Measurements from ENCODE around the gene CDKL2.

The CDKL2 gene

GRCh38 chr4:75639124-75639695 is 8.9 kb upstream of the CDKL2 start:
- no peak for DNase-seq (ENCODE audit: low spot score)

- no peak for DNase-seq (ENCODE audit: low spot score)
These were observed 7.5 kb upstream of the CDKL2 start for GRCh38 chr4:75637827-75638226.

- DNase-seq (ENCODE audit: low spot score) = no peak
These were observed 6.8 kb upstream of the CDKL2 start for GRCh38 chr4:75637176-75637575.

GRCh38 chr4:75634951-75635350 is 4.6 kb upstream of the CDKL2 start:
- DNase-seq (ENCODE audit: low spot score) = no peak

GRCh38 chr4:75634281-75634680 is 4.0 kb upstream of the CDKL2 start:
- no peak for DNase-seq (ENCODE audit: low spot score)

GRCh38 chr4:75633846-75634245 is 3.5 kb upstream of the CDKL2 start:
- no peak for DNase-seq (ENCODE audit: low spot score)

- DNase-seq (ENCODE audit: low spot score) = no peak
These were observed 605 bp upstream of the CDKL2 start for GRCh38 chr4:75630937-75631329.

- DNase-seq (ENCODE audit: low spot score) = no peak
These were observed 1.1 kb downstream of the CDKL2 start for GRCh38 chr4:75629239-75629638.

- no peak for DNase-seq (ENCODE audit: low spot score)
These were observed 7.3 kb downstream of the CDKL2 start for GRCh38 chr4:75623026-75623425.

- DNase-seq (ENCODE audit: low spot score) = no peak
These were observed 8.6 kb downstream of the CDKL2 start for GRCh38 chr4:75621715-75622114.

- no peak for DNase-seq (ENCODE audit: low spot score)
These were observed 18.0 kb downstream of the CDKL2 start for GRCh38 chr4:75612306-75612705.

- no peak for DNase-seq (ENCODE audit: low spot score)
These were observed 24.4 kb downstream of the CDKL2 start for GRCh38 chr4:75605928-75606327.

- no peak for DNase-seq (ENCODE audit: low spot score)
These were observed 30.7 kb downstream of the CDKL2 start for GRCh38 chr4:75599647-75600046.

- no peak for DNase-seq (ENCODE audit: low spot score)
These were observed 31.9 kb downstream of the CDKL2 start for GRCh38 chr4:75598390-75598789.

- no peak for DNase-seq (ENCODE audit: low spot score)
These were observed 34.3 kb downstream of the CDKL2 start for GRCh38 chr4:75596061-75596460.

GRCh38 chr4:75593393-75593792 is 36.9 kb downstream of the CDKL2 start:
- no peak for DNase-seq (ENCODE audit: low spot score)

- DNase-seq (ENCODE audit: low spot score) = no peak
These were observed 46.3 kb downstream of the CDKL2 start for GRCh38 chr4:75584067-75584466.

GRCh38 chr4:75567725-75568124 is 62.6 kb downstream of the CDKL2 start:
- DNase-seq (ENCODE audit: low spot score) = no peak

- DNase-seq (ENCODE audit: low spot score) = no peak
These were observed 63.4 kb downstream of the CDKL2 start for GRCh38 chr4:75566911-75567310.

GRCh38 chr4:75565481-75565880 is 64.8 kb downstream of the CDKL2 start:
- DNase-seq (ENCODE audit: low spot score) = no peak

GRCh38 chr4:75564023-75564422 is 66.3 kb downstream of the CDKL2 start:
- DNase-seq (ENCODE audit: low spot score) = no peak

GRCh38 chr4:75561789-75562188 is 68.5 kb downstream of the CDKL2 start:
- no peak for DNase-seq (ENCODE audit: low spot score)

- no peak for DNase-seq (ENCODE audit: low spot score)
These were observed 72.6 kb downstream of the CDKL2 start for GRCh38 chr4:75557696-75558095.

- peak; percentile 55 for DNase-seq (ENCODE audit: low spot score)
These were observed 74.8 kb downstream of the CDKL2 start, which contains the start of gene ODAPH for GRCh38 chr4:75555294-75556164. TSS of gene ODAPH (plus strand) at chr4:75556066. CDS start at chr4:75556083, 17 bp downstream.
